ENCODE data around the gene GALNT2.

The GALNT2 gene

DNA sequence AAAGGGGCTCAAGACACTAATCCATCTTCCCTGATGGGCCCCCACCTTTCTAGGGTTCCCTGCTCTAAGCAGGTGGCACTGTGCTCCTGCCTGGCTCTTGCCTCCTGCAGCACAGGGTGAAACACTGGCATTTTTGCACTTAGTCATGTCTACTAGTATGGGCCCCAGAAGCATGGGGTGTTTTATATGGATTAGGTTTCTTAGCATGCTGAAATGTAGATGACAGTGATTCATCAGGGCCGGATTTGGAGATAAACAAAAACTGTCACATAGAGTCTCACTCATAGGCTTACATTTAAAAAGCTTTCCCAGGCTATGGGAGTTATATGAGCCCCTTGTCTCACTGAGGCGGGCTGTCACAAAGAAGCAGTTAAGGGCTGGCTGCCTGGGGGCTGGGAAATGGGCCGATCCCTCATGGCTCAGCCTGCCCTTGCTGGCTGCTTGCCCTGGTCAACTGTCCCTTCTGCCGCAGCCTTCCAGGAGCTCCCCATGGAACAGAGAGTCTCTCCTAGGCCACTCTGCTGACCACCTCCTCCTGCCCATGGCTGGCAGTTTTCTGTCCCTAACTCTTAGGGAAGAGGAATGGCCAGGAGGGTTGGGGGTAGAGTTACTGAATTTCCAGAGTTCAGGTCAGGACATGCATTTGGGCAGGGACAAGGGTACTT is 6.5 kb downstream of the GALNT2 start:
- no peak for DNase-seq

- DNase-seq, result no peak
Observed at GRCh38 chr1:230074270-230074669, 7.2 kb downstream of the GALNT2 start.

- DNase-seq, result no peak
Observed at GRCh38 chr1:230074762-230075161, 7.7 kb downstream of the GALNT2 start.

GRCh38 chr1:230076121-230076520 is 9.1 kb downstream of the GALNT2 start:
- DNase-seq, result no peak

GRCh38 chr1:230077011-230077410 is 10.0 kb downstream of the GALNT2 start:
- no peak for DNase-seq

GRCh38 chr1:230077436-230078213 is 10.6 kb downstream of the GALNT2 start:
- no peak for DNase-seq

- no peak for DNase-seq
Observed at GRCh38 chr1:230079199-230080024, 12.4 kb downstream of the GALNT2 start.

GRCh38 chr1:230080822-230081221 is 13.8 kb downstream of the GALNT2 start:
- no peak for DNase-seq

- DNase-seq, result no peak
Observed at GRCh38 chr1:230081751-230082150, 14.7 kb downstream of the GALNT2 start.

DNA sequence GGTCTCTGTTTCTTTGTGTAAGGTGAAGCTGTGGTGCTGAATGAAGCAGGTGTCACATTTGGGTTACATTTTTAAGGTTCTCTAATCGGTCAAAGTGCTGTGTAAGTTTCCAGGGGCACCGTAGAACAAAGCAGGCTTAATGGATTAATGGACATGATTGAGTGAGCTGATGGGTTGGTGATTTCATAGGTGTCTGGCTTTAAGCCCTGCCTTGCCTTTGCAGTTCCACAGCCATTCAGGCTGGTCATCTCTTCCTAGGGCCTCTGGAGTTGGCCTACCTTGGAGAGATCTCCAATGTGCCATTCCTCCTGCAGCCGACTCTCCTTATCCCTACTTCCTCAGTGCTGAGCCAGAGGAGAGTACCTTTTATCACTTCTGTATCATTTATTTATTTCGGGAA is 15.2 kb downstream of the GALNT2 start:
- DNase-seq, result no peak

DNA sequence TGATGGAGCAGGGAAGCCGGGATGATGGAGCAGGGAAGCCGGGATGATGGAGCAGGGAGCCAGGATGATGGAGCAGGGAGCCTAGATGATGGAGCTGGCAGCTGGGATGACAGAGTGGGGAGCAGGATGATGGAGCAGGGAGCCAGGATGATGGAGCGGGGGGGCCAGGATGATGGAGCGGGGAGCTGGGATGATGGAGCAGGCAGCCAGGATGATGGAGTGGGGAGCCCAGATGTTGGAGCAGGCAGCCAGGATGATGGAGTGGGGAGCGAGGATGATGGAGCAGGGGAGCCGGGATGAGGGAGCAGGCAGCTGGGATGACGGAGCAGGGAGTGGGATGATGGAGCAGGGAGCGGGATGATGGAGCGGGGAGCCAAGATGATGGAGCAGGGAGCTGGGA is 16.0 kb downstream of the GALNT2 start:
- DNase-seq, result no peak

DNA sequence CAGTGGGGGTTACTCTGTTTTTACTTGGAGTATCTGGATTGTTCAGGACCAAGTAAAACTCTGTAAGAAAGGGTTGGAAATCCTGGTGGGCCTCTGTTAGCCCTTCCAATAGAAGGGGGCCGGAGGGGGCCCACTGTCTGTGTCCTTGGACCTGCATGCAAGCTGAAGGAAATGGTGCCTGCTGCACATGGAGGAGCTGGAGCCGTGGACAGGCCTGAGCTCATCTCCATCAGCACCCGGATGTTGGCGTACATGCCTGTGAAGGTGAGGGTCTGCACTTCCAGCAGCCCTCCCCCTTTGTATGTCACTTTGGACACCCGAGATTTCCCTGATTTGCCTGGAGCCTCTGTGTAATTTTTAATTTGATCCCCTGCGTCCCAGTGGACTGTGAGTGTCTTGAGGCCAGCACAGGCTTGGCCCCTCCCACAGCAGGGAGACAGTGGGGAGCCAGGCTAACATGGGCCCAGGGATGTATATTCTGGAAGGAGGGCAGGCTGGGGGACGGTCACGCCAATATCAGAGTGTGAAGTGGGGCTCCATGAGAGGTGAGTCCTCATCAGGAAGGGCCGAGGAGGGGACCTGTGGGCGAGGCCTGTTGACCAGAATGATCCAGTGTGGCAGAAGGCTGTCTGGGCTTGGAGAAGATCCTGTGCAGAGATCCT is 16.8 kb downstream of the GALNT2 start:
- DNase-seq, result no peak

GRCh38 chr1:230084408-230085177 is 17.6 kb downstream of the GALNT2 start:
- DNase-seq, result no peak

GRCh38 chr1:230085178-230085515 is 18.1 kb downstream of the GALNT2 start:
- no peak for DNase-seq

DNA sequence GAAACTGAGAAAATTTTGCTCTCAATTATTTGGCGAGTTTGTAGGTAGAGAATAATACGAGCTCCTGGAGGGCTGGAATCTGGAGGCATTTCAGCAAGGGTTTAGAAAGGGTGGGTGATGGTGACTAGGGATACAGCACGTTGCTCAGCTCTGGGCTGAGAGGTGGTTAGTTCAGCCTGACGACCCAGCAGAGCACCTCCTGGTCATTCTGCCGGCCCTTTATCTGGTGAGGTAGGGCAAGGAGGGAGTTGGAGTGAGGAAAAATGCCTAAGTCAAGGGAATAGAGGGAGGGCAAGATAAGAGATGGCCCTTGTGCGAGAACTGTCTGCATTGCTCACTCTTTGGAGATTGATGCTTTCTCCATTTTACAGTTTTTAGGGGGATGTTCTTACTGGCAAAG is 19.1 kb downstream of the GALNT2 start:
- no peak for DNase-seq

DNA sequence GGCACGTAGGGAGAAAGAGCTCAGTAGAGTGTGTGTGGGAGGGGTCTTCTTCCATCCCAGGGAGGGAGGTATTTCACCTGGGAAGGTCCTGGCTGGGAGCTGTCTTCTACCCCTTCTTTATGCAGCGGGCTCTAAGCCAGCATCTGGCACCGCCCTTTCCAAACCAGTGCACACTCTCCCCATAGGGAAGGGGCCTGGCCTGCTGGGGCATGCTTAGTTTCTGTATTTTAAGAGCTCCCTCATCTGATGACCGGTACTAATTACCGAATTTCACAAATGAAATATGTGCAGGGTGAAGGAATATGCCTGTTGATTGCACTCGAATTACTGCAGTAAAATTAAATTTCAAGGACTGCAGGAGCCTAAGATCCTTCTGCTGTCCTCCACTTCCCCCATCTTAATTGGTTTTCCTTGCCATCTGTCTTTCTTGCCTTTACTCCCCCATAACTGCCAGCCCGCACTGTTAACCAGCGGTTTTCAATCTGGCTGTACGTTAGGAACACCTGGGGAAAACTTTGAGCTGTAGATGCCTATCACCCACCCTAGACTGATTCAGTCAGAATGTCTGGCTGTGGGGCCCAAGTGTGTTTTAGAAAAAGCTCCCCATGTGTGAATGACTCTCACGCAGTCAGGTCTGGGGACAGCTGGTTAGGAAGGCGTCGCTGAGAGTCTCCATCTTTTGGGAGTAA is 20.1 kb downstream of the GALNT2 start:
- DNase-seq, result no peak

- DNase-seq, result no peak
Observed at GRCh38 chr1:230087717-230088105, 20.7 kb downstream of the GALNT2 start.

GRCh38 chr1:230090194-230090711 is 23.2 kb downstream of the GALNT2 start:
- no peak for DNase-seq

DNA sequence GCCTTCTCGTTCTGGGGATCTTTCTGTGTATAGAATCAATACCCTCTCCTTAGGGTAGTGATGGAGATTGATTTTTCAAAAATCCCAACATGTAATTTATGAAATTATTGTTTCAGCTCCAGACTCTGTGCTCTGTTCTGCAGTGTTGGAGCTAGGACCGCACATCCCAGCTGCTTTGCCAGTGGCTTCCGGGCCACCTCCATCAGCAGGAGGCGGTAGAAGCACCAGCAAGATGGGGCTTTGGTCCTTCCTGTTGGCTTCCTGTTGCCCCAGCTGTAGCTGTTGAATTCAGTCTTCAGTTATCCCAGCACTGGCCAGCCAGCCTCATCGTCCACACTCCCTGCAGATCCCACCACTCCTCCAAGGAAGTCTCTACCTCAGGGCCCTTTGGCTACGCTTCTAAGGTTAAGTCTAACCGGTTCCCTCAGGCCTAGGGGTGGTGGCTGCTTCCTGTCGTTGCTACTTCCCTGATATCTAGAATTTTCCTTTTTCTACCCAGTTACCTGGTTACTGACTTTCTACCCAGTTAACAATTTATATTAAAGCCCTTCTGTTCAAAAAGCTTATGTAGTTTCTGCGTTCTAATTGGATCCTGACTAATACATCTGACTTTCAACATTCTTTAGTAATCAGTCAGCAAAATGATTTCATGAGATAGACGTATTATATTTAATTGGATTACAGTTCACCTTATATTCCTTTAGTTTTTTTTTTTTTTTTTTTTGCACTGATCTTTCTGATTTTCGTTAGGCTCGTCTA is 24.6 kb downstream of the GALNT2 start:
- no peak for DNase-seq

GRCh38 chr1:230094746-230095145 is 27.7 kb downstream of the GALNT2 start:
- DNase-seq, result no peak

GRCh38 chr1:230095938-230096337 is 28.9 kb downstream of the GALNT2 start:
- DNase-seq, result no peak

Data from NCI-H1436 treated with DMSO at 0.1 percent for 48 hours (cell line).